KMS-11 (cell line): Measurements from ENCODE around the gene ARSK.

Source experiments
- H2AFZ ChIP-seq: fragments of 200-600 bp; sonication (generic); 2 replicates; pipeline ENCODE4 v1.6.1; 2016; ENCODE audit warnings: antibody characterized with exemption, mixed run types, low read depth
- H3K27ac ChIP-seq: fragments of 200-600 bp; sonication (generic); 2 replicates; pipeline ENCODE4 v1.6.1; 2016; ENCODE audit warnings: mild to moderate bottlenecking, mixed run types
- H3K27me3 ChIP-seq: fragments of 200-600 bp; sonication (generic); 2 replicates; pipeline ENCODE4 v1.6.1; 2017; ENCODE audit warnings: mild to moderate bottlenecking, low read depth, mixed run types, moderate library complexity; ENCODE audit not compliant: insufficient read depth
- H3K36me3 ChIP-seq: fragments of 200-600 bp; sonication (generic); 2 replicates; pipeline ENCODE4 v1.6.1; 2017; ENCODE audit warnings: mild to moderate bottlenecking, mixed run types; ENCODE audit not compliant: insufficient read depth
- H3K4me1 ChIP-seq: fragments of 200-600 bp; sonication (generic); 2 replicates; pipeline ENCODE4 v1.6.1; 2016; ENCODE audit warnings: mild to moderate bottlenecking, low read depth, mixed run types; ENCODE audit not compliant: poor library complexity, severe bottlenecking
- H3K4me2 ChIP-seq: fragments of 200-600 bp; sonication (generic); 2 replicates; pipeline ENCODE4 v1.7.0; 2016; ENCODE audit warnings: mild to moderate bottlenecking, mixed run types
- H3K4me3 ChIP-seq: fragments of 200-600 bp; sonication (generic); IDR thresholded peaks from 2 replicates; pipeline ENCODE4 v1.6.1; 2017; ENCODE audit warnings: low read depth, low read length, mixed read lengths; ENCODE audit not compliant: insufficient read depth
- H3K79me2 ChIP-seq: fragments of 200-600 bp; sonication (generic); 2 replicates; pipeline ENCODE4 v1.6.1; 2016; ENCODE audit warnings: low read depth, mixed run types; ENCODE audit not compliant: insufficient read depth
- H3K9ac ChIP-seq: fragments of 200-600 bp; sonication (generic); 2 replicates; pipeline ENCODE4 v1.6.1; 2016; ENCODE audit warnings: mild to moderate bottlenecking, mixed run types
- H4K20me1 ChIP-seq: fragments of 200-600 bp; sonication (generic); 2 replicates; pipeline ENCODE4 v1.6.1; 2016; ENCODE audit warnings: mild to moderate bottlenecking, mixed run types; ENCODE audit not compliant: insufficient read depth
- CTCF ChIP-seq: fragments of 200-600 bp; sonication (generic); conservative IDR thresholded peaks from 2 replicates; pipeline ENCODE4 v1.6.1; 2017; ENCODE audit warnings: low read depth, mild to moderate bottlenecking, antibody characterized with exemption, low read length, moderate library complexity, mixed read lengths

The ARSK gene

DNA sequence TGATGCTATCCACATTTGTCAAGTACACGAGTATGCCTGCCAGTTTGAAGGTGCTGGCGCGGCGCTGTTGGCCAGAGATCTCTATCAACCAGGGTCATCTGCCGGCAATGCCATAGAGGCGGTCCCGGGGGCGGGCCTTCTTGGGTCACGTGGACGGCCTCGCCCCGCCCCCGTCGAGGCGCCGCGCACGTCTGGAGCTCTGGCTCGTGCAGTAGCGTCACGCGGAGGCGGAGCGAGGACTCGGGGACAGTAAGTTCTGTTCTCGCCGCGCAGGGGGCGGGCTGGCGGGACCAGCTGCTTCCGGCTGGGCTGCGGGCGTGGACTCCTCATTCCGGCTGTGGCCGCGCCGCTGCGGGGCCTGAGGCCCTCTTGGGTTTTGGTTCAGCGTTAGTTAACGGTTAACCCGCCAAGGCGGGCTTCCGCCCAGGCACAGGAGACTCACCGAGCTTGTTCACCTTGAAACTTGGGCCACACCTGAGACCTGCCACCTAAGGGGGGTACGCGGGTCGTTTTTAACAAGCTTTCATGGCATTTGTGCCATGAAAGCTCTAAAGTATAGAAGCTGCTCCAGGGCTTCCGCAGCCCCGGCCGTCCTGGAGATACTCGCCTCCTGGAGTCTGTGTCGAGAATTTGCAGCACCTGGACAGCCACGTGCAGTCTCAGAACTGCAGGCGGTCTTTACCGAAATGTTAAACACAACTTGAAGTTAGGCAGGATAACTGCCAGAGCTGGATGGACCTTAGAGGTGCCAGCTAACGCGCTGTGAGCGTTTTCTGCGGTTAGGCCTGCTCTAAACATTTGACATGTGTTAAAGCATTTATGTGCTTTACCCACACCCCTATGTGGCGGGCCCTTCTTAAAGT, 91.9 kb downstream of the ARSK start, which contains the start of gene RFESD:
RFESD (plus strand) TSS at position 209 of the 863 bp plus-strand sequence. CDS start 5,495 bp downstream, outside the sequence.
- no peak; the same call in 1 of the 2 replicates for TF ChIP-seq CTCF

DNA sequence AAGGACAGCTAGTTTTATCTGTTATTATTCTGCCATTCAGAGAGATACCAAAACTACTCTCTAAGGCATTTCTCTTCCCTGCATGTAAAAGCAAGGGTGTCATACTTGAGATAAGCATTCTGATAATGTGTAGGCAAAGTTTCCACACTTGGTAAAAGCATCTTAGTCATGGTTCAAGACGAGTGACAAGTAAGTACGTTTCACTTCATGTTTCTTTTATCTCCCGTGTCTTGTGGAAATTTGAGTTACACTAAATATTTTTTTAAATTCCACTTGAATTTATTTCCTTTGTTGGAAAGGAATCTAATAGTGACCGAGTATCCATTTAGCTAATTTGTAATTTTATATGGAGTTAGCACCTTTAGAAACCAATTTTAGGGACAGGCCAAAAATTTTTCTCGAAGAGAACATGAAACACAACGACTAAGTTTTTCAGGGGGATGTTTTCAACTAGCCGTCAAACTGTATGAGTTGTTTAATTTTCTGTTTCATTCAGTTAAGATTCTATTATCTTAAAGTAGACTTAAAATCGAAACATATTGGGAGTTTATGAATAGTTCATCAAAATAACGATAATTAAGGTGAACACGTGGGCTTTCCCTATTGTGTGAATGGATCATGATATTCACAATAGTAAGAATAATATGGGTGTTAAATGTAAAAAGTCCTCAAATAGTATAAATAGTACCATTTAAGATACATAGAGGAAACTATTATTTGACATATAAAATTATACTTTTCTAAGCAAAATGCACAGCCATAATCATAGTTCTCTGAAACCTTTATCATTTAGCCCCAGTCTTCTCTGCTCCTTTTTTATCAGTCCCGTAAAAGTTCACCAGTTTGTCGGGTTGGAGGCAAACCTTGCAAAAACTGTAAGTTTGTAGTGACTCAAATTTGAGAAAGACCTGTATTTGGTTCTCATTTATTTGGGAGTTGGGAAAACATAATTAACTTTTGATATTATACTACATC, 93.3 kb downstream of the ARSK start:
- Histone ChIP-seq H4K20me1 (no peaks in the 10 kb centered on the region), H3K9ac (peak overlapping the region; percentile 80; the same call in 1 of the 2 replicates), H2AFZ (peak overlapping the region; percentile 77), H3K79me2 (no peaks in the 10 kb centered on the region), H3K27ac (peak overlapping the region; percentile 91), H3K27me3 (no peaks in the 10 kb centered on the region), H3K36me3 (no peaks in the 10 kb centered on the region), H3K4me1 (peaks cover 43% of the 10 kb centered on the region), H3K4me3 (no peak overlapping the region), H3K4me2 (peak overlapping the region; percentile 95)
- no peak for TF ChIP-seq CTCF

More for the DNA sequence above, 91.9 kb downstream of the ARSK start, which contains the start of gene RFESD:
- H2AFZ ChIP-seq = peak within 1 kb of the TSS; percentile 77
- H3K36me3 ChIP-seq = no peaks in the 10 kb centered on the region
- peak within 1 kb of the TSS; percentile 95 for H3K4me2 ChIP-seq
- no peaks in the 10 kb centered on the region for H3K79me2 ChIP-seq
- H3K4me1 ChIP-seq = peaks cover 43% of the 10 kb centered on the region
- peak within 1 kb of the TSS; percentile 91 for H3K27ac ChIP-seq
- H4K20me1 ChIP-seq = no peaks in the 10 kb centered on the region
- H3K27me3 ChIP-seq = no peaks in the 10 kb centered on the region
- no peak within 1 kb of the TSS for H3K4me3 ChIP-seq
- H3K9ac ChIP-seq = peak within 1 kb of the TSS; percentile 80

GRCh38 chr5:95649274-95649673, 94.4 kb downstream of the ARSK start:
- Histone ChIP-seq H3K4me2 (no peak overlapping the region), H4K20me1 (no peaks in the 10 kb centered on the region), H3K27ac (no peak overlapping the region), H3K4me1 (peaks cover 36% of the 10 kb centered on the region), H3K4me3 (no peak overlapping the region), H3K9ac (no peak overlapping the region), H3K36me3 (no peaks in the 10 kb centered on the region), H3K27me3 (no peaks in the 10 kb centered on the region), H2AFZ (no peak overlapping the region), H3K79me2 (no peaks in the 10 kb centered on the region)
- TF ChIP-seq CTCF = no peak

DNA sequence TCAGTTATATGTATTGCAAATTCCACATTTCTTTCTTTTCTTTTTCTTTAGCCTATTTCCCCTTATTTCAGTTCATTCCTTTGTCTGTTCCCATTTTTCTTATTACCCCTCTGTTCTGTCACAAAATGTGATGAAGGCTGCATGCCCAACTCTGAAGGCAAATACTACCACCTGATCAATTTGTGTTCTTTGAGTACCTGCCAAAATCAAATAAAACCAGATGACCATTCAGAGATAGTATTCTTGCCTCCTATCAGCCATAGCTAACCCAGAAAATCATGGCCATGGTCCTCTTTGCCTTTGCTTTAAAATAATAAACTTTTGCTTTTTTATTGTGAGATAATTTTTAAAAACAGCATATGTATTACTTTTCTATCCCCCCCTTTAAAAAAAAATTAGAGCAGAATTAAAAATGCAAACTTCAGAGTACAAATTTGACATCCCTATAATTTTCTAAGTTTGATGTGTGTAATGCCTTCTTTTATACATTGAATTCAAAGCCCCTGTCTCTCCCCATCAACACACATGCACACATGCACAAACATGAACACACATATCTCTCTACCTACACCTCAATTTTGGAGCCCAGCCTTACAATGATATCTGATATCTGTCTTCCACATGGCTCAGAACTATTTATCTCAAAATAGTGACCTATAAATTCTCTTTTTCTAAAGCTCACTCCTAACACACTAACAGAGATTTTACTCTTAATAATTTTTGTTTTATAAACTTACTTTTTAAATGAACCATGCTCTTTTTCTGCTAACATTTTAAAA, 95.1 kb downstream of the ARSK start:
- no peak overlapping the region for H3K4me3 ChIP-seq
- H3K9ac ChIP-seq = no peak overlapping the region
- no peak for TF ChIP-seq CTCF
- H3K4me2 ChIP-seq = no peak overlapping the region
- H2AFZ ChIP-seq = no peak overlapping the region
- H3K36me3 ChIP-seq = no peaks in the 10 kb centered on the region
- H4K20me1 ChIP-seq = no peaks in the 10 kb centered on the region
- peaks cover 28% of the 10 kb centered on the region for H3K4me1 ChIP-seq
- H3K27ac ChIP-seq = no peak overlapping the region
- no peaks in the 10 kb centered on the region for H3K27me3 ChIP-seq
- H3K79me2 ChIP-seq = no peaks in the 10 kb centered on the region
